ENCODE results near the gene MSANTD7. TPM values are rescaled to one million over a fixed set of nuclear protein-coding genes. Genes with fewer than 3 reads are reported as not detected.
A peak's percentile ranks its signal among the peaks of the same experiment; 100 is the strongest.
"Not testable (repeated sequence)": the region's sequence is repeated elsewhere in the genome, so short reads cannot be mapped to it uniquely, and the experiment has no call there.

The MSANTD7 gene
- 4.8 TPM for total RNA-seq
- long read RNA-seq, full-length matches to known transcripts: 3 of 3 reads
- long read RNA-seq, partial matches to known transcripts: 0 of 3 reads
- long read RNA-seq, other reads (novel, unspliced or antisense): 0 of 3 reads

GRCh38 chr10:14837757-14838581, at the start of gene MSANTD7, which contains the start of the genes CDNF and HSPA14:
Gene MSANTD7 (plus strand): TSS chr10:14838306. CDS start chr10:14842285, 3,979 bp downstream.
Gene CDNF (minus strand): TSS chr10:14838037. CDS start chr10:14837946, 91 bp downstream.
Gene HSPA14 (plus strand): TSS chr10:14838306. CDS start chr10:14838403, 97 bp downstream.
- ATAC-seq (peak; percentile 98), DNase-seq (peak; percentile 100)
- intact Hi-C loops (cut with micrococcal nuclease): no loop called here

GRCh38 chr10:14798636-14799035, 39.5 kb upstream of the MSANTD7 start:
- DNase-seq: no peak
- intact Hi-C loops (cut with micrococcal nuclease): no loop called here
- ATAC-seq: no peak

GRCh38 chr10:14800397-14800796, 37.7 kb upstream of the MSANTD7 start:
- ATAC-seq: no peak
- no peak for DNase-seq
- intact Hi-C loops (cut with micrococcal nuclease): no loop called here

GRCh38 chr10:14801723-14802122, 36.4 kb upstream of the MSANTD7 start:
- ATAC-seq: no peak
- no peak for DNase-seq
- intact Hi-C loops (cut with micrococcal nuclease): no loop called here

GRCh38 chr10:14803827-14804226, 34.3 kb upstream of the MSANTD7 start:
- DNase-seq (no peak), ATAC-seq (no peak)
- intact Hi-C loops (cut with micrococcal nuclease): no loop called here

GRCh38 chr10:14806318-14806717, 31.8 kb upstream of the MSANTD7 start:
- DNase-seq: no peak
- ATAC-seq: no peak
- intact Hi-C loops (cut with micrococcal nuclease): no loop called here

- intact Hi-C loops (cut with micrococcal nuclease): no loop called here
- DNase-seq (no peak), ATAC-seq (no peak)
These were observed 26.8 kb upstream of the MSANTD7 start for GRCh38 chr10:14810969-14811953.

GRCh38 chr10:14812271-14812670, 25.8 kb upstream of the MSANTD7 start:
- intact Hi-C loops (cut with micrococcal nuclease): no loop called here

GRCh38 chr10:14815681-14816080, 22.4 kb upstream of the MSANTD7 start:
- ATAC-seq (no peak), DNase-seq (no peak)
- intact Hi-C loops (cut with micrococcal nuclease): no loop called here

More at GRCh38 chr10:14812271-14812670, 25.8 kb upstream of the MSANTD7 start:
- ATAC-seq (no peak), DNase-seq (no peak)

GRCh38 chr10:14816717-14817116, 21.4 kb upstream of the MSANTD7 start:
- intact Hi-C loops (cut with micrococcal nuclease); ATAC-seq; DNase-seq: not testable (repeated sequence)

GRCh38 chr10:14820010-14820774, 17.9 kb upstream of the MSANTD7 start:
- no peak for ATAC-seq
- no peak for DNase-seq
- intact Hi-C loops (cut with micrococcal nuclease): loop anchor here (10.0 kb wide), 1 partner anchor 325 kb away; no protein-coding TSS in a partner anchor

- DNase-seq (no peak), ATAC-seq (no peak)
- intact Hi-C loops (cut with micrococcal nuclease): loop anchor here (10.0 kb wide), 1 partner anchor 326 kb away; no protein-coding TSS in a partner anchor
These were observed 17.3 kb upstream of the MSANTD7 start for GRCh38 chr10:14820775-14821154.

GRCh38 chr10:14821635-14822375, 16.3 kb upstream of the MSANTD7 start:
- intact Hi-C loops (cut with micrococcal nuclease): loop anchor here (10.0 kb wide), 1 partner anchor 327 kb away; no protein-coding TSS in a partner anchor
- DNase-seq (no peak), ATAC-seq (no peak)

GRCh38 chr10:14822879-14823755, 15.0 kb upstream of the MSANTD7 start:
- DNase-seq (no peak), ATAC-seq (peak; percentile 38)
- intact Hi-C loops (cut with micrococcal nuclease): loop anchor here (10.0 kb wide), 1 partner anchor 328 kb away; no protein-coding TSS in a partner anchor

- intact Hi-C loops (cut with micrococcal nuclease): loop anchor here (10.0 kb wide), 1 partner anchor 329 kb away; no protein-coding TSS in a partner anchor
- DNase-seq (no peak), ATAC-seq (no peak)
These were observed 14.1 kb upstream of the MSANTD7 start for GRCh38 chr10:14823966-14824365.

- DNase-seq (no peak), ATAC-seq (no peak)
- intact Hi-C loops (cut with micrococcal nuclease): loop anchor here (10.0 kb wide), 1 partner anchor 331 kb away; no protein-coding TSS in a partner anchor
These were observed 11.9 kb upstream of the MSANTD7 start for GRCh38 chr10:14826076-14826829.
